ENCODE results near the gene CDC27. TPM values are rescaled to one million over a fixed set of nuclear protein-coding genes. Genes with fewer than 3 reads are reported as not detected.

The CDC27 gene
- total RNA-seq, 1 experiment from 2014 or later, result 97.5 TPM

DNA sequence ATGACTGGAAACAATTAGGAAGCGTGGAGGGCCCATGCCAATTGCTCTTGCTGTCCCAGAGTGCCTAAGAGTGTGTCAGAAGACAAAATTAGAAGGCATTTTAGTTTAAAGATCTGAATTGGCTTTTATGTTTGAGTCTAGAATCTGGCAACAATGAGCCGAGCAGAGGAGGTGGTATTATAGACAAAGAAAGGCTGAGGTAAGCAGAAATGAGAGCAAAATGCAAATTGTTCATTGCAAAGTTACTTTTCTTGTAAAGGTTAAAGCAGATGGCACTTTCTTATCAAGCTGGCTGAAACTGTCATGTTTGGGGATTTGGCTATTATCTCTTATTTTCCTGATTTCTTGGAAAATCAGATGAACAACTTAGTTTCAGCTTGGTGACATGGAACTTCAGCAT is 23.4 kb upstream of the CDC27 start:
- Histone ChIP-seq H3K9me3 (ENCODE audit: control insufficient read depth, insufficient read depth, low read depth, low read length) (no peaks in the 10 kb centered on the region), H3K27me3 (ENCODE audit: control insufficient read depth, insufficient read depth, low read length) (no peaks in the 10 kb centered on the region), H3K4me1 (ENCODE audit: control insufficient read depth, insufficient read depth, low read length) (no peaks in the 10 kb centered on the region), H3K4me3 (ENCODE audit: low read depth in 2 of 2, low read length in 2 of 2) (no peak overlapping the region), H3K36me3 (ENCODE audit: control insufficient read depth, insufficient read depth, low read length) (no peaks in the 10 kb centered on the region), H3K27ac (ENCODE audit: low read length) (no peak overlapping the region)
- TF ChIP-seq POLR2AphosphoS5 (IDR thresholded peaks at IDR 0.05; ENCODE audit: low read depth, low read length), result no peak
- no peak for TF ChIP-seq SIN3A (IDR thresholded peaks at IDR 0.05; ENCODE audit: borderline replicate concordance, insufficient read depth, low read depth, low read length)
- TF ChIP-seq, protein P1, sequence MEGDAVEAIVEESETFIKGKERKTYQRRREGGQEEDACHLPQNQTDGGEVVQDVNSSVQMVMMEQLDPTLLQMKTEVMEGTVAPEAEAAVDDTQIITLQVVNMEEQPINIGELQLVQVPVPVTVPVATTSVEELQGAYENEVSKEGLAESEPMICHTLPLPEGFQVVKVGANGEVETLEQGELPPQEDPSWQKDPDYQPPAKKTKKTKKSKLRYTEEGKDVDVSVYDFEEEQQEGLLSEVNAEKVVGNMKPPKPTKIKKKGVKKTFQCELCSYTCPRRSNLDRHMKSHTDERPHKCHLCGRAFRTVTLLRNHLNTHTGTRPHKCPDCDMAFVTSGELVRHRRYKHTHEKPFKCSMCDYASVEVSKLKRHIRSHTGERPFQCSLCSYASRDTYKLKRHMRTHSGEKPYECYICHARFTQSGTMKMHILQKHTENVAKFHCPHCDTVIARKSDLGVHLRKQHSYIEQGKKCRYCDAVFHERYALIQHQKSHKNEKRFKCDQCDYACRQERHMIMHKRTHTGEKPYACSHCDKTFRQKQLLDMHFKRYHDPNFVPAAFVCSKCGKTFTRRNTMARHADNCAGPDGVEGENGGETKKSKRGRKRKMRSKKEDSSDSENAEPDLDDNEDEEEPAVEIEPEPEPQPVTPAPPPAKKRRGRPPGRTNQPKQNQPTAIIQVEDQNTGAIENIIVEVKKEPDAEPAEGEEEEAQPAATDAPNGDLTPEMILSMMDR (IDR thresholded peaks at IDR 0.05), result no peak
- TF ChIP-seq, protein P2, sequence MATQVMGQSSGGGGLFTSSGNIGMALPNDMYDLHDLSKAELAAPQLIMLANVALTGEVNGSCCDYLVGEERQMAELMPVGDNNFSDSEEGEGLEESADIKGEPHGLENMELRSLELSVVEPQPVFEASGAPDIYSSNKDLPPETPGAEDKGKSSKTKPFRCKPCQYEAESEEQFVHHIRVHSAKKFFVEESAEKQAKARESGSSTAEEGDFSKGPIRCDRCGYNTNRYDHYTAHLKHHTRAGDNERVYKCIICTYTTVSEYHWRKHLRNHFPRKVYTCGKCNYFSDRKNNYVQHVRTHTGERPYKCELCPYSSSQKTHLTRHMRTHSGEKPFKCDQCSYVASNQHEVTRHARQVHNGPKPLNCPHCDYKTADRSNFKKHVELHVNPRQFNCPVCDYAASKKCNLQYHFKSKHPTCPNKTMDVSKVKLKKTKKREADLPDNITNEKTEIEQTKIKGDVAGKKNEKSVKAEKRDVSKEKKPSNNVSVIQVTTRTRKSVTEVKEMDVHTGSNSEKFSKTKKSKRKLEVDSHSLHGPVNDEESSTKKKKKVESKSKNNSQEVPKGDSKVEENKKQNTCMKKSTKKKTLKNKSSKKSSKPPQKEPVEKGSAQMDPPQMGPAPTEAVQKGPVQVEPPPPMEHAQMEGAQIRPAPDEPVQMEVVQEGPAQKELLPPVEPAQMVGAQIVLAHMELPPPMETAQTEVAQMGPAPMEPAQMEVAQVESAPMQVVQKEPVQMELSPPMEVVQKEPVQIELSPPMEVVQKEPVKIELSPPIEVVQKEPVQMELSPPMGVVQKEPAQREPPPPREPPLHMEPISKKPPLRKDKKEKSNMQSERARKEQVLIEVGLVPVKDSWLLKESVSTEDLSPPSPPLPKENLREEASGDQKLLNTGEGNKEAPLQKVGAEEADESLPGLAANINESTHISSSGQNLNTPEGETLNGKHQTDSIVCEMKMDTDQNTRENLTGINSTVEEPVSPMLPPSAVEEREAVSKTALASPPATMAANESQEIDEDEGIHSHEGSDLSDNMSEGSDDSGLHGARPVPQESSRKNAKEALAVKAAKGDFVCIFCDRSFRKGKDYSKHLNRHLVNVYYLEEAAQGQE (IDR thresholded peaks at IDR 0.05; ENCODE audit: insufficient read depth in 1 of 2, low read depth in 2 of 2, low read length in 1 of 2), result no peak
- no peak for TF ChIP-seq TCF7L2 (IDR thresholded peaks at IDR 0.05; ENCODE audit: low read depth, low read length)
- in situ Hi-C loops (cut with HindIII; ENCODE audit: low pct_unique_long_range_greater_than_20kb, low sequenced_read_pairs), result no loop called here
- POLR2A ChIA-PET, result no interaction called here
- ATAC-seq, result no peak
- CTCF ChIA-PET, result no interaction called here
- DNase-seq (ENCODE audit: low read depth, low spot score), result no peak
- intact Hi-C loops (cut with micrococcal nuclease; ENCODE audit: unreplicated experiment), result no loop called here
- BruUV-seq (replicated peaks), result no TSS peak

DNA sequence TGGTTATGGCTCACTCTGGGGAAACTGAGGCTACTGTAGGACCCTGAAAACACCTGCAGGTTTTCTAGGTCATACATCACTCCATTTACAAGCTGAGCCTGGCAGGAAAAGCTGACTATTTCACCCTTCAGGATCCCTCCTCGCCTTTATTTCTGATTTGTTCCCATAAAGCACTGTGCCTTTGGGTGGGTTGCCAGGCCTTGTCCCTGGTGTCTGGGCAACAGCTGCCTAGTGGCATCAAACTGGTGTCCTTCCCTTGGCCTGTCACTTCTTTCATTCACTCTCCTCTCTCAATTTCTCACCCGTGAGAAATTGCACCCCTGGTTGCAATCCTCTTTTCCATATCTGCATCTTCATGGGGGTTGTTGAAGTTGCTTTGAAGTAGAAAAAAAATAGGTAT is 21.7 kb upstream of the CDC27 start:
- H3K36me3 ChIP-seq (ENCODE audit: control insufficient read depth, insufficient read depth, low read length), result no peaks in the 10 kb centered on the region
- no peak for DNase-seq (ENCODE audit: low read depth, low spot score)
- no peaks in the 10 kb centered on the region for H3K9me3 ChIP-seq (ENCODE audit: control insufficient read depth, insufficient read depth, low read depth, low read length)
- BruUV-seq (replicated peaks), result no TSS peak
- no peak for ATAC-seq
- intact Hi-C loops (cut with micrococcal nuclease; ENCODE audit: unreplicated experiment), result no loop called here
- in situ Hi-C loops (cut with HindIII; ENCODE audit: low pct_unique_long_range_greater_than_20kb, low sequenced_read_pairs), result no loop called here
- no peaks in the 10 kb centered on the region for H3K4me1 ChIP-seq (ENCODE audit: control insufficient read depth, insufficient read depth, low read length)
- H3K27me3 ChIP-seq (ENCODE audit: control insufficient read depth, insufficient read depth, low read length), result no peaks in the 10 kb centered on the region
- no peak overlapping the region for H3K27ac ChIP-seq (ENCODE audit: low read length)
- ChIA-PET CTCF (no interaction called here), POLR2A (no interaction called here)
- no peak overlapping the region for H3K4me3 ChIP-seq (ENCODE audit: low read depth in 2 of 2, low read length in 2 of 2)
- TF ChIP-seq, protein P1 (IDR thresholded peaks at IDR 0.05), result no peak
- TF ChIP-seq TCF7L2 (IDR thresholded peaks at IDR 0.05; ENCODE audit: low read depth, low read length), result no peak
- TF ChIP-seq POLR2AphosphoS5 (IDR thresholded peaks at IDR 0.05; ENCODE audit: low read depth, low read length), result no peak
- TF ChIP-seq, protein P2 (IDR thresholded peaks at IDR 0.05; ENCODE audit: insufficient read depth in 1 of 2, low read depth in 2 of 2, low read length in 1 of 2), result no peak
- no peak for TF ChIP-seq SIN3A (IDR thresholded peaks at IDR 0.05; ENCODE audit: borderline replicate concordance, insufficient read depth, low read depth, low read length)

Data from Panc1 (cell line).